WTC11 (cell line): ENCODE measurements around the gene ADCY1. TPM values are rescaled to one million over a fixed set of nuclear protein-coding genes. Genes with fewer than 3 reads are reported as not detected.

Experiments used
- ATAC-seq: fragments of 200-7000 bp; cut with Tn5 transposase; 2 replicates; pipeline ENCODE4 v1.10.0; 2021; ENCODE audit warnings: mild to moderate bottlenecking, moderate library complexity
- CTCF ChIA-PET: fragments of 300-600 bp; sonication (Branson Sonifier 250); formaldehyde crosslinking; loops from one replicate; lab custom pipeline; 2021; ENCODE audit warnings: antibody characterized with exemption; lab: Charles Lee
- POLR2A ChIA-PET: fragments of 350-600 bp; sonication (Branson Sonifier 250); formaldehyde crosslinking; loops from one replicate; lab custom pipeline; 2021; ENCODE audit warnings: antibody characterized with exemption; lab: Charles Lee
- DNase-seq: peaks from one replicate; pipeline ENCODE4 v3.0.0; 2021; ENCODE audit warnings: low spot score
- H3K27ac Mint-ChIP-seq: 2 replicates; pipeline ENCODE4 v1.8.0; 2021; ENCODE audit warnings: mixed read lengths
- H3K27me3 Mint-ChIP-seq: 2 replicates; pipeline ENCODE4 v1.8.0; 2021; ENCODE audit warnings: low read depth, mild to moderate bottlenecking, moderate library complexity, mixed read lengths
- H3K36me3 Mint-ChIP-seq: 2 replicates; pipeline ENCODE4 v1.8.0; 2021; ENCODE audit warnings: mixed read lengths
- H3K4me1 Mint-ChIP-seq: 2 replicates; pipeline ENCODE4 v1.8.0; 2022; ENCODE audit warnings: mixed read lengths
- H3K4me3 Mint-ChIP-seq: 2 replicates; pipeline ENCODE4 v1.8.0; 2021; ENCODE audit warnings: mild to moderate bottlenecking, moderate library complexity, mixed read lengths
- H3K9me3 Mint-ChIP-seq: 2 replicates; pipeline ENCODE4 v1.8.0; 2021; ENCODE audit warnings: mixed read lengths
- EMX1 ChIP-seq: fragments of 250-450 bp; sonication (Bioruptor Pico); IDR thresholded peaks from 2 replicates; pipeline ENCODE4 v1.8.0; 2021; ENCODE audit warnings: mild to moderate bottlenecking
- GRHL2 ChIP-seq: fragments of 250-450 bp; sonication (Bioruptor Pico); IDR thresholded peaks from 2 replicates; pipeline ENCODE4 v1.8.0; 2022; ENCODE audit warnings: mild to moderate bottlenecking, moderate library complexity; ENCODE audit not compliant: insufficient replicate concordance, severe bottlenecking
- IRF2 ChIP-seq: sonication (generic); formaldehyde crosslinking; IDR thresholded peaks from 2 replicates; pipeline ENCODE4 v1.8.0; 2022; ENCODE audit warnings: low read depth, missing genetic modification reagents, borderline replicate concordance
- JAZF1 ChIP-seq: fragments of 250-450 bp; sonication (Bioruptor Pico); IDR thresholded peaks from 2 replicates; pipeline ENCODE4 v1.9.0; 2021; ENCODE audit warnings: moderate library complexity, mild to moderate bottlenecking, inconsistent platforms
- KAT7 ChIP-seq: sonication (generic); formaldehyde crosslinking; IDR thresholded peaks from 2 replicates; pipeline ENCODE4 v1.8.1; 2023; ENCODE audit warnings: missing genetic modification reagents, mild to moderate bottlenecking, borderline replicate concordance
- MXD4 ChIP-seq: fragments of 250-450 bp; sonication (Bioruptor Pico); IDR thresholded peaks from 2 replicates; pipeline ENCODE4 v1.8.0; 2021; ENCODE audit warnings: mild to moderate bottlenecking, moderate library complexity, borderline replicate concordance
- MYBL2 ChIP-seq: sonication (generic); formaldehyde crosslinking; IDR thresholded peaks from 2 replicates; pipeline ENCODE4 v1.8.1; 2023; ENCODE audit warnings: mild to moderate bottlenecking, moderate library complexity, missing genetic modification reagents
- SMAD4 ChIP-seq: sonication (generic); formaldehyde crosslinking; IDR thresholded peaks from 2 replicates; pipeline ENCODE4 v1.8.0; 2022; ENCODE audit warnings: mild to moderate bottlenecking, missing genetic modification reagents
- SP1 ChIP-seq: sonication (generic); formaldehyde crosslinking; conservative IDR thresholded peaks from 2 replicates; pipeline ENCODE4 v1.8.1; 2022; ENCODE audit warnings: missing genetic modification reagents
- TCF7 ChIP-seq: sonication (generic); formaldehyde crosslinking; IDR thresholded peaks from 2 replicates; pipeline ENCODE4 v1.8.0; 2022; ENCODE audit warnings: mild to moderate bottlenecking, low read depth, missing genetic modification reagents, moderate library complexity
- ZNF671 ChIP-seq: fragments of 250-450 bp; sonication (Bioruptor Pico); IDR thresholded peaks from 2 replicates; pipeline ENCODE4 v1.8.0; 2021; ENCODE audit warnings: mild to moderate bottlenecking
- total RNA-seq: library from RNA; stranded (reverse); gene quantifications from 3 replicates; pipeline ENCODE4 v1.2.3, GENCODE V29; 2021
- TF ChIP-seq, protein P1 (sequence below): sonication (generic); formaldehyde crosslinking; IDR thresholded peaks from 2 replicates; pipeline ENCODE4 v1.8.0; 2023; ENCODE audit warnings: mild to moderate bottlenecking, missing genetic modification reagents
- TF ChIP-seq, protein P2 (sequence below): sonication (generic); formaldehyde crosslinking; conservative IDR thresholded peaks from 2 replicates; pipeline ENCODE4 v1.8.1; 2022; ENCODE audit warnings: mild to moderate bottlenecking, missing genetic modification reagents
- TF ChIP-seq, protein P3 (sequence below): sonication (generic); formaldehyde crosslinking; IDR thresholded peaks from 2 replicates; pipeline ENCODE4 v1.8.1; 2023; ENCODE audit warnings: mild to moderate bottlenecking, moderate library complexity, missing genetic modification reagents
- TF ChIP-seq, protein P4 (sequence below): fragments of 250-450 bp; sonication (Bioruptor Pico); IDR thresholded peaks from 2 replicates; pipeline ENCODE4 v1.9.0; 2021; ENCODE audit warnings: mild to moderate bottlenecking
- TF ChIP-seq, protein P5 (sequence below): sonication (generic); formaldehyde crosslinking; IDR thresholded peaks from 2 replicates; pipeline ENCODE4 v1.8.1; 2023; ENCODE audit warnings: mild to moderate bottlenecking, missing genetic modification reagents, borderline replicate concordance

Gene ADCY1
- total RNA-seq, 1 experiment from 2014 or later = 29.0 TPM

DNA sequence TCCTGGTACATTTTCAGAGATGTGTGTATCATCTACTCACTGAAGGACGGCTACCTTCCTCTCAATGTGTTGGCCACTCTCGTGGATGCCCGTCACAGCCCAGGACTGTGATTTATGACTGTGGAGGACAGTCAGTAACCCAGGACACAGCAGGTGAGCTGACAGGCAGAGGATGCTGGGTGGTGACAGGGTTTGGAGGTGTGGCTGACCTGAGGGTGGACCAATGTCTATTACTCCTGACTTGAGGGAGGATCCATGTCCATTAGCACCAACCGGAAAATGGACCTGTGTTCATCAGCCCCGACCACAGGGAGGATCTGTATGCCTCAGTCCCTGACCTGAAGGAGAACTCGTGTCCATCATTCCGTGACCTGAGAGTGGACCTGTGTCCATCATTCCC, 96.1 kb downstream of the ADCY1 start (continued):
- TF ChIP-seq, protein P1, sequence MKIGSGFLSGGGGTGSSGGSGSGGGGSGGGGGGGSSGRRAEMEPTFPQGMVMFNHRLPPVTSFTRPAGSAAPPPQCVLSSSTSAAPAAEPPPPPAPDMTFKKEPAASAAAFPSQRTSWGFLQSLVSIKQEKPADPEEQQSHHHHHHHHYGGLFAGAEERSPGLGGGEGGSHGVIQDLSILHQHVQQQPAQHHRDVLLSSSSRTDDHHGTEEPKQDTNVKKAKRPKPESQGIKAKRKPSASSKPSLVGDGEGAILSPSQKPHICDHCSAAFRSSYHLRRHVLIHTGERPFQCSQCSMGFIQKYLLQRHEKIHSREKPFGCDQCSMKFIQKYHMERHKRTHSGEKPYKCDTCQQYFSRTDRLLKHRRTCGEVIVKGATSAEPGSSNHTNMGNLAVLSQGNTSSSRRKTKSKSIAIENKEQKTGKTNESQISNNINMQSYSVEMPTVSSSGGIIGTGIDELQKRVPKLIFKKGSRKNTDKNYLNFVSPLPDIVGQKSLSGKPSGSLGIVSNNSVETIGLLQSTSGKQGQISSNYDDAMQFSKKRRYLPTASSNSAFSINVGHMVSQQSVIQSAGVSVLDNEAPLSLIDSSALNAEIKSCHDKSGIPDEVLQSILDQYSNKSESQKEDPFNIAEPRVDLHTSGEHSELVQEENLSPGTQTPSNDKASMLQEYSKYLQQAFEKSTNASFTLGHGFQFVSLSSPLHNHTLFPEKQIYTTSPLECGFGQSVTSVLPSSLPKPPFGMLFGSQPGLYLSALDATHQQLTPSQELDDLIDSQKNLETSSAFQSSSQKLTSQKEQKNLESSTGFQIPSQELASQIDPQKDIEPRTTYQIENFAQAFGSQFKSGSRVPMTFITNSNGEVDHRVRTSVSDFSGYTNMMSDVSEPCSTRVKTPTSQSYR (CRISPR knock-in tag) = no peak
- TF ChIP-seq ZNF671 (CRISPR knock-in tag) = no peak

DNA sequence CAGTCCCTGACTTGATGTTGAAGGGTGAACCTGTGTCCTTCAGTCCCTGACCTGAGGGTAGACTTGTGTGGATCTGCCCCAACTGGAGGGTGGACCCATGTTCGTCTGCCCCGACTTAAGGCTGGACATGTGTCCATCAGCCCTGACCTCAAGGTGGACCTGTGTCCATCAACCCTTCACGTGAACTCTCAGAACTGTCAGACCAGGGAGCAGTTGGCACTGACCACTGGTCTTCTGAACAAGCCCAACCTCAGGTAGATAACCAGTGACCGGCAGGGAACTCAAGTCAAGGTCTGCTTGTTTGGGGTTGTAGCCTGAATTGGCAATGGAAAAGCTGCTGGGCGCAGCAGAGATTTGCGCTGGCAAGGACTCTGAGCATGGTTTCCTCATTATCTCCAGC, 96.5 kb downstream of the ADCY1 start:
- no peaks in the 10 kb centered on the region for H3K4me1 Mint-ChIP-seq
- no peak overlapping the region for H3K27ac Mint-ChIP-seq
- ChIA-PET CTCF (no interaction called here), POLR2A (no interaction called here)
- H3K36me3 Mint-ChIP-seq = peaks cover 21% of the 10 kb centered on the region
- H3K4me3 Mint-ChIP-seq = no peak overlapping the region
- no peak for DNase-seq
- no peaks in the 10 kb centered on the region for H3K27me3 Mint-ChIP-seq
- H3K9me3 Mint-ChIP-seq = peaks cover 18% of the 10 kb centered on the region
- no peak for TF ChIP-seq SMAD4
- no peak for TF ChIP-seq TCF7
- TF ChIP-seq GRHL2 (CRISPR knock-in tag) = no peak
- TF ChIP-seq, all 79 proteins: peak for 0
- ATAC-seq = no peak

DNA sequence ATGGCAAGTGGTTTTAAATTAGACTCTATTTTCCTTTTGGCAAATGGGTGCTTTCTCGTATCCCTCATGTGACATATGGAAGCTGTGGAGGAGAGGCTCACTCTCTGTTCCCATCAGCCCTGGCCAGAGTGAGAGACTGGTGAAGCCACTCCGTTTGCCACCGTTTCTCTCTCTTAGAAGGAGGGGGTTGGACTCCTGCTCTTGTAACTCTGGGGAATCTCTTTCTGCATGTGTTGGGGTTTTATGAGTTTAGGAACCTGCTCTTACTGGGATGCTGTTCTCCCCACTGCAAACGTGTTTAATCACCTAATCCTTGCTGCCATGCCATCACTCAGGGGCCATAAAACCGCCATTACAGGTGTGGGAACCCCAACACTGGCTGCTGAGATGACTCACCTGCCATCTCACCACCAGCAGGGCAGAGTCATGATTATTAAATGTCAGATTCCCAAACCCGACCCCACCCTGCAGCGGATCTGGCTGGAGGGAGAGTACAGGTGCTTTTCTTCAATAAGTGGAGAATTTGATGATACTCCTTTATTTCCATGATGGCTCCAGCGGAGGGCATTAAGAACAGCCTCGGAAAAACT, 103.2 kb downstream of the ADCY1 start:
- Mint-ChIP-seq H3K27ac (no peak overlapping the region), H3K4me3 (no peak overlapping the region), H3K27me3 (no peaks in the 10 kb centered on the region), H3K4me1 (no peaks in the 10 kb centered on the region), H3K36me3 (peaks cover 9% of the 10 kb centered on the region), H3K9me3 (peaks cover 4% of the 10 kb centered on the region)
- DNase-seq (no peak), ATAC-seq (no peak)
- TF ChIP-seq EMX1 (no peak), MYBL2 (CRISPR knock-in tag) (no peak), IRF2 (CRISPR knock-in tag) (no peak), KAT7 (CRISPR knock-in tag) (no peak)
- TF ChIP-seq, protein P2, sequence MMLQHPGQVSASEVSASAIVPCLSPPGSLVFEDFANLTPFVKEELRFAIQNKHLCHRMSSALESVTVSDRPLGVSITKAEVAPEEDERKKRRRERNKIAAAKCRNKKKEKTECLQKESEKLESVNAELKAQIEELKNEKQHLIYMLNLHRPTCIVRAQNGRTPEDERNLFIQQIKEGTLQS (CRISPR knock-in tag) = no peak
- TF ChIP-seq, protein P3, sequence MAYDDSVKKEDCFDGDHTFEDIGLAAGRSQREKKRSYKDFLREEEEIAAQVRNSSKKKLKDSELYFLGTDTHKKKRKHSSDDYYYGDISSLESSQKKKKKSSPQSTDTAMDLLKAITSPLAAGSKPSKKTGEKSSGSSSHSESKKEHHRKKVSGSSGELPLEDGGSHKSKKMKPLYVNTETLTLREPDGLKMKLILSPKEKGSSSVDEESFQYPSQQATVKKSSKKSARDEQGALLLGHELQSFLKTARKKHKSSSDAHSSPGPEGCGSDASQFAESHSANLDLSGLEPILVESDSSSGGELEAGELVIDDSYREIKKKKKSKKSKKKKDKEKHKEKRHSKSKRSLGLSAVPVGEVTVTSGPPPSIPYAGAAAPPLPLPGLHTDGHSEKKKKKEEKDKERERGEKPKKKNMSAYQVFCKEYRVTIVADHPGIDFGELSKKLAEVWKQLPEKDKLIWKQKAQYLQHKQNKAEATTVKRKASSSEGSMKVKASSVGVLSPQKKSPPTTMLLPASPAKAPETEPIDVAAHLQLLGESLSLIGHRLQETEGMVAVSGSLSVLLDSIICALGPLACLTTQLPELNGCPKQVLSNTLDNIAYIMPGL (CRISPR knock-in tag) = no peak
- POLR2A ChIA-PET = no interaction called here
- CTCF ChIA-PET = interaction anchor here (2.7 kb wide), 1 partner anchor 14 kb away, joined by 10 read pairs; no protein-coding TSS in a partner anchor

DNA sequence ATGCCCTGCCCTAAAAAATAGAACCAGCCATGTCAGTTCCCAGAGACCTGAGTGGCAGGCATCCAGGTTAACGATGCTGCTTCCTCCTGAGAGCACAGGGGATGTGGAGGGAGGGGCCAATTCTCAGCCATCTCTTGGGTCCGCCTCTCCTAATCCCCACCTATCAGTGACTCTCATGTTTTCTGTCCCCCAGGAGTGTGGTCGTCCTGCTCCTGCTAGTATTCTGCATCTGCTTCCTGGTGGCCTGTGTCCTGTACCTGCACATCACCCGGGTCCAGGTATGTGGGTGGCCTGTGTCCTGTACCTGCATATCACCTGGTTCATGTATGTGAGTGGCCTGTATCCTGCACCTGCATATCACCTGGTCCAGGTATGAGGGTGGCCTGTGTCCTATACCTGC, 105.3 kb downstream of the ADCY1 start:
- no peaks in the 10 kb centered on the region for H3K9me3 Mint-ChIP-seq
- peak; percentile 58 for ATAC-seq
- peak; percentile 5 for DNase-seq
- H3K27me3 Mint-ChIP-seq = no peaks in the 10 kb centered on the region
- peaks cover 9% of the 10 kb centered on the region for H3K36me3 Mint-ChIP-seq
- CTCF ChIA-PET = interaction anchor here (1.5 kb wide), 1 partner anchor 16 kb away, joined by 11 read pairs; no protein-coding TSS in a partner anchor
- H3K4me3 Mint-ChIP-seq = no peak overlapping the region
- H3K4me1 Mint-ChIP-seq = no peaks in the 10 kb centered on the region
- POLR2A ChIA-PET = no interaction called here
- no peak overlapping the region for H3K27ac Mint-ChIP-seq
- TF ChIP-seq IRF2 (CRISPR knock-in tag) = no peak

DNA sequence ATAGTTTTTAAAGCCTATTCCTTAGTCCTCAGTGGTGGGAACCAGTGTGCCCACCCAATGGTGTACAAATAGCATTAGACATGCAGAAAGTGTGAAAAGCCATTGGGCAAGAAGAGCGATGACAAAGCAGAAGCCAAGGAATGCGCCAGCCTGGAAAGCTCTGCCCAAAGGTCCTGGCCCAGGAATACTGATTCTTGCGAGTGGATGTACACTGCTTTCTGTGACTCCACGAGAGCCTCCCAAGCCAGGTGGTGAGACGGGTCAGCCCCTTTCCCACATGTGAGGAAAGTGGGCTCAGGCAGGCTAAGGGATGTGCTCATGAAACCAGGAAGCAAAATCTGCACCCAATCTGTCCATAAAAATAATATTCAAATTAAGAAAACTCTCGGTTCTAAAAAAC, 106.6 kb downstream of the ADCY1 start:
- Mint-ChIP-seq H3K9me3 (no peaks in the 10 kb centered on the region), H3K27ac (no peak overlapping the region), H3K36me3 (peaks cover 9% of the 10 kb centered on the region), H3K4me3 (no peak overlapping the region), H3K27me3 (no peaks in the 10 kb centered on the region), H3K4me1 (0 out of 2 replicates have a peak, but pooled peaks cover 2% of the 10 kb centered on the region)
- ChIA-PET POLR2A (no interaction called here), CTCF (interaction anchor here (2.4 kb wide), 1 partner anchor 17 kb away, joined by 20 read pairs; no protein-coding TSS in a partner anchor)
- no peak for ATAC-seq
- no peak for DNase-seq
- TF ChIP-seq ZNF671 (CRISPR knock-in tag) = no peak
- TF ChIP-seq JAZF1 = no peak
- no peak for TF ChIP-seq SMAD4
- no peak for TF ChIP-seq MXD4 (CRISPR knock-in tag)
- no peak for TF ChIP-seq SP1
- TF ChIP-seq, protein P4, sequence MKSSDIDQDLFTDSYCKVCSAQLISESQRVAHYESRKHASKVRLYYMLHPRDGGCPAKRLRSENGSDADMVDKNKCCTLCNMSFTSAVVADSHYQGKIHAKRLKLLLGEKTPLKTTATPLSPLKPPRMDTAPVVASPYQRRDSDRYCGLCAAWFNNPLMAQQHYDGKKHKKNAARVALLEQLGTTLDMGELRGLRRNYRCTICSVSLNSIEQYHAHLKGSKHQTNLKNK (CRISPR knock-in tag) = no peak
- TF ChIP-seq, protein P5, sequence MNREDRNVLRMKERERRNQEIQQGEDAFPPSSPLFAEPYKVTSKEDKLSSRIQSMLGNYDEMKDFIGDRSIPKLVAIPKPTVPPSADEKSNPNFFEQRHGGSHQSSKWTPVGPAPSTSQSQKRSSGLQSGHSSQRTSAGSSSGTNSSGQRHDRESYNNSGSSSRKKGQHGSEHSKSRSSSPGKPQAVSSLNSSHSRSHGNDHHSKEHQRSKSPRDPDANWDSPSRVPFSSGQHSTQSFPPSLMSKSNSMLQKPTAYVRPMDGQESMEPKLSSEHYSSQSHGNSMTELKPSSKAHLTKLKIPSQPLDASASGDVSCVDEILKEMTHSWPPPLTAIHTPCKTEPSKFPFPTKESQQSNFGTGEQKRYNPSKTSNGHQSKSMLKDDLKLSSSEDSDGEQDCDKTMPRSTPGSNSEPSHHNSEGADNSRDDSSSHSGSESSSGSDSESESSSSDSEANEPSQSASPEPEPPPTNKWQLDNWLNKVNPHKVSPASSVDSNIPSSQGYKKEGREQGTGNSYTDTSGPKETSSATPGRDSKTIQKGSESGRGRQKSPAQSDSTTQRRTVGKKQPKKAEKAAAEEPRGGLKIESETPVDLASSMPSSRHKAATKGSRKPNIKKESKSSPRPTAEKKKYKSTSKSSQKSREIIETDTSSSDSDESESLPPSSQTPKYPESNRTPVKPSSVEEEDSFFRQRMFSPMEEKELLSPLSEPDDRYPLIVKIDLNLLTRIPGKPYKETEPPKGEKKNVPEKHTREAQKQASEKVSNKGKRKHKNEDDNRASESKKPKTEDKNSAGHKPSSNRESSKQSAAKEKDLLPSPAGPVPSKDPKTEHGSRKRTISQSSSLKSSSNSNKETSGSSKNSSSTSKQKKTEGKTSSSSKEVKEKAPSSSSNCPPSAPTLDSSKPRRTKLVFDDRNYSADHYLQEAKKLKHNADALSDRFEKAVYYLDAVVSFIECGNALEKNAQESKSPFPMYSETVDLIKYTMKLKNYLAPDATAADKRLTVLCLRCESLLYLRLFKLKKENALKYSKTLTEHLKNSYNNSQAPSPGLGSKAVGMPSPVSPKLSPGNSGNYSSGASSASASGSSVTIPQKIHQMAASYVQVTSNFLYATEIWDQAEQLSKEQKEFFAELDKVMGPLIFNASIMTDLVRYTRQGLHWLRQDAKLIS (CRISPR knock-in tag) = no peak
